ENCODE results near the gene DNAJC18.
A peak's percentile ranks its signal among the peaks of the same experiment; 100 is the strongest.

GRCh38 chr5:139422307-139422893 is 16.9 kb downstream of the DNAJC18 start:
- TF ChIP-seq CTCF (conservative IDR thresholded peaks at IDR 0.05; ENCODE audit: low read length) (peak; percentile 99), EZH2phosphoT487 (IDR thresholded peaks at IDR 0.05; ENCODE audit: borderline replicate concordance) (no peak)
